Type B pancreatic cell (in vitro differentiated cells): ENCODE measurements around the gene ATF6B. TPM values are rescaled to one million over a fixed set of nuclear protein-coding genes. Genes with fewer than 3 reads are reported as not detected.
A peak's percentile ranks its signal among the peaks of the same experiment; 100 is the strongest.

Experiments
- DNase-seq: peaks from one replicate; pipeline ENCODE4 v3.0.0; 2021; ENCODE audit warnings: mixed read lengths; ENCODE audit not compliant: unreplicated experiment; ENCODE audit errors: extremely low spot score
- H3K27ac Mint-ChIP-seq: 2 replicates; pipeline ENCODE4 v1.8.0; 2021; ENCODE audit warnings: mild to moderate bottlenecking, mixed read lengths
- H3K27me3 Mint-ChIP-seq: 2 replicates; pipeline ENCODE4 v1.8.0; 2021; ENCODE audit warnings: mixed read lengths
- H3K36me3 Mint-ChIP-seq: 2 replicates; pipeline ENCODE4 v1.8.0; 2021; ENCODE audit warnings: mixed read lengths
- H3K4me1 Mint-ChIP-seq: one replicate; pipeline ENCODE4 v1.8.0; 2021; ENCODE audit warnings: mixed read lengths; ENCODE audit not compliant: unreplicated experiment
- H3K4me3 Mint-ChIP-seq: 2 replicates; pipeline ENCODE4 v1.8.0; 2021; ENCODE audit warnings: mild to moderate bottlenecking, mixed read lengths
- H3K9me3 Mint-ChIP-seq: 2 replicates; pipeline ENCODE4 v1.8.0; 2021; ENCODE audit warnings: mixed read lengths
- CTCF ChIP-seq: fragments of 200-600 bp; sonication (generic); conservative IDR thresholded peaks from 2 replicates; pipeline ENCODE4 v1.5.0; 2021; ENCODE audit warnings: antibody characterized with exemption, mild to moderate bottlenecking
- total RNA-seq: library from RNA; stranded (reverse); gene quantifications from 2 replicates; pipeline ENCODE4 v1.2.1, GENCODE V29; 2021; ENCODE audit warnings: low replicate concordance

ATF6B gene
- total RNA-seq, 1 donor from 2014 or later = 95.8 TPM

GRCh38 chr6:32115623-32116022, 12.4 kb downstream of the ATF6B start:
- H3K4me3 Mint-ChIP-seq = no peak overlapping the region
- DNase-seq = no peak
- TF ChIP-seq CTCF = no peak
- no peaks in the 10 kb centered on the region for H3K27me3 Mint-ChIP-seq
- peaks cover 20% of the 10 kb centered on the region for H3K36me3 Mint-ChIP-seq
- no peaks in the 10 kb centered on the region for H3K9me3 Mint-ChIP-seq
- peak overlapping the region; percentile 98 for H3K27ac Mint-ChIP-seq
- peaks cover 37% of the 10 kb centered on the region for H3K4me1 Mint-ChIP-seq

DNA sequence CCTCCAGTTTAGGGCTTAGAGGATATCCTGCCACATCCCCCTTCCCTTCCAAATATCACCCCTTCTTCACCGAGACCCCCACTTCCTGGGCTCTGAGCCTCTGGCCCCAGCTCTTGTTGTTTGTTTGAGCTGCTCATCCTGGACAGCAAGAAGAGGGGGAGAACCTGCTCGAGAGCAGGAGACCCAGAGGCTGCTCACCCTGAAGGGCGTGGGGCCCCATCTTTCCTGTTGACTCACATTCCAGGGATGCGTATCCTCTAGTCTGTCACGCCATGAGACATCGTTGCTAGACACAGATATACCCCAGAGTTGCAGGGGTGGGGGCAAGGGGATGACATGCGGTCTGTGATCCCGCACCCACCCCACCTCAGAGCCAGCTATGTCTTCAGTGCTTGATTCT, 13.2 kb downstream of the ATF6B start:
- Mint-ChIP-seq H3K27ac (peak overlapping the region; percentile 98), H3K4me1 (peaks cover 37% of the 10 kb centered on the region), H3K27me3 (no peaks in the 10 kb centered on the region), H3K36me3 (peaks cover 20% of the 10 kb centered on the region), H3K9me3 (no peaks in the 10 kb centered on the region), H3K4me3 (peak overlapping the region; percentile 74)
- DNase-seq = no peak
- no peak for TF ChIP-seq CTCF

DNA sequence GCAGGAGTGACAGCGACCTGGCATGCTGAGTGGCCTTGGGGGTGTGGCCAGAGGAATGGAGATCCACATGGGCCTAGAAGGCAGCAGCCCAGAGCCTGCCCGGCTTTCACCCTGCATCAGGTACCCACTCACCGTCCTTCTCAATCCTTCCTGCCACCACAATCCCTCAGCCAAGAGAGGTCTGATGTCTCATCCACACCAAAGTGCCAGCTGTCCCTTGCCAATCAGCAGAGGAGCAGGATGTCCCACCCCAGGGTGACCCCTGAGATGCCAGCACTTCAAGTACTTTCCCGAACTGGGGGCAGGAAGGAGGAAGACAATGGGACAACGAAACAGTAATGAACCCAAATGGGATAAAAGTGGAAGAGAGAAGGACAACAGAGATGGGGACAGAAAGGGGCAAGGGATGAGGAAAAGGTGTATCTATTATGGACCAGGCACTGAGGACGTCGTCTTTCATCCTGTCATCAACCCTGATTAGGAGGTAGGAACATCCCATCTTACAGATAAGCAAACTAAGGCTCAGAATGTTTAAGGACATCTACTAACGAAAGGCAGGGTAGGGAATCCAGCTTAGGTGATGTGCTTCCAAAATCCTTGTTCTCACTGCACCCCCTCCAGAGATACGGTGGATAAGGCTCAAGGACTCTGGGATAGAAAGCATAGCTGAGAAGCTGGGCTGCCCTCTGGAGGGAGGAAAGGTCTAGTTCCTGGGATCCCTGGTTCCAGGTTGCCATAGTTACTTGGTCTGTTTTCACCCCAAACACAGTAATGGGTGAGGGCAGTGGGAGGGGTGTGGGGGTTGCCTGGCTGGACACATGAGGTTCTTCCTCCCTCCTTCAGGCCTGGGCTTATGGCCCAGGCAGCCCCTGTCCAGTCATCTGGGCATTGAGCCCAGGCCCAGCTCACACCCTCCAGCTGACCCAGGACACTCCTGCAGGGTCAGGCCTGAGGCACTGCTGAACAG, 14.4 kb downstream of the ATF6B start:
- H3K4me1 Mint-ChIP-seq = peaks cover 32% of the 10 kb centered on the region
- H3K27me3 Mint-ChIP-seq = peaks cover 5% of the 10 kb centered on the region
- DNase-seq = no peak
- peak overlapping the region; percentile 98 for H3K27ac Mint-ChIP-seq
- H3K9me3 Mint-ChIP-seq = no peaks in the 10 kb centered on the region
- H3K36me3 Mint-ChIP-seq = peaks cover 20% of the 10 kb centered on the region
- no peak for TF ChIP-seq CTCF
- H3K4me3 Mint-ChIP-seq = no peak overlapping the region

GRCh38 chr6:32112431-32112980, 15.5 kb downstream of the ATF6B start:
- no peaks in the 10 kb centered on the region for H3K9me3 Mint-ChIP-seq
- H3K36me3 Mint-ChIP-seq = peaks cover 20% of the 10 kb centered on the region
- no peak overlapping the region for H3K4me3 Mint-ChIP-seq
- peaks cover 41% of the 10 kb centered on the region for H3K4me1 Mint-ChIP-seq
- no peak for DNase-seq
- no peak for TF ChIP-seq CTCF
- peaks cover 15% of the 10 kb centered on the region for H3K27me3 Mint-ChIP-seq
- H3K27ac Mint-ChIP-seq = peak overlapping the region; percentile 57

DNA sequence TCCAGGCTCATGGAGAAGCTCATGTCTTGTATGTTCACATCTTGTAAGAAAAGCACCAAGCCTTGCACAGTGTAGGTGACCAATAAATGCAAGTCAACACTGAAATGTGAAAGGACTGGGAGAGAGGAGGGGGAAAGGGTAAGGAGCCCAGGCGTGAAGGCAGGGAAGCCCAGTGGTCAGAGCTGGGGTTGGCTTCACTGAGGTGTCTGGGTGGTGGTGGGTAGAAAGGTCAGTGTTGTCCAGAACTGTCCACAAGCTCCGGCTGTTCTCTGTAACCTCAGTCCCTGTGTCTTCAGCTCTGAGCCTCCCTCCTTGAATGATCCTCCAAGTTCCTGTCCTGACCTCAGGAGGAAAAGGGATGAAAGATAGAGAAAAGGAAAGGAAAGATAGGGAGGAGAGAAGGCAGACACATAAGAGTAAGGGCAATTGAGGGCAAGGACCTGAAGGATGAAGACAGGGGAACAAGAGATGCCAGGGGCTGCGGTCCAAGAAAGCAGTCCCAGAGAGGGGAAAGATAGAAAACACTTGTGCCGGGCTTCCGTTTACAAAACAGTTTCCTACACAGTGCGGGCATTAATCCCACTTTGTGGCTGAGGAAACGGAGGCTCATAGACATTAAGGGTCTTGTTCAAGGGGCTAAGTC, 16.5 kb downstream of the ATF6B start:
- no peak for DNase-seq
- Mint-ChIP-seq H3K27me3 (peaks cover 19% of the 10 kb centered on the region), H3K9me3 (no peaks in the 10 kb centered on the region), H3K4me3 (no peak overlapping the region), H3K36me3 (peaks cover 20% of the 10 kb centered on the region), H3K27ac (peak overlapping the region; percentile 65), H3K4me1 (peaks cover 43% of the 10 kb centered on the region)
- no peak for TF ChIP-seq CTCF
